ENCODE data around the gene TRAPPC4.
"Not testable (repeated sequence)": the region's sequence is repeated elsewhere in the genome, so short reads cannot be mapped to it uniquely, and the experiment has no call there.

The TRAPPC4 gene

DNA sequence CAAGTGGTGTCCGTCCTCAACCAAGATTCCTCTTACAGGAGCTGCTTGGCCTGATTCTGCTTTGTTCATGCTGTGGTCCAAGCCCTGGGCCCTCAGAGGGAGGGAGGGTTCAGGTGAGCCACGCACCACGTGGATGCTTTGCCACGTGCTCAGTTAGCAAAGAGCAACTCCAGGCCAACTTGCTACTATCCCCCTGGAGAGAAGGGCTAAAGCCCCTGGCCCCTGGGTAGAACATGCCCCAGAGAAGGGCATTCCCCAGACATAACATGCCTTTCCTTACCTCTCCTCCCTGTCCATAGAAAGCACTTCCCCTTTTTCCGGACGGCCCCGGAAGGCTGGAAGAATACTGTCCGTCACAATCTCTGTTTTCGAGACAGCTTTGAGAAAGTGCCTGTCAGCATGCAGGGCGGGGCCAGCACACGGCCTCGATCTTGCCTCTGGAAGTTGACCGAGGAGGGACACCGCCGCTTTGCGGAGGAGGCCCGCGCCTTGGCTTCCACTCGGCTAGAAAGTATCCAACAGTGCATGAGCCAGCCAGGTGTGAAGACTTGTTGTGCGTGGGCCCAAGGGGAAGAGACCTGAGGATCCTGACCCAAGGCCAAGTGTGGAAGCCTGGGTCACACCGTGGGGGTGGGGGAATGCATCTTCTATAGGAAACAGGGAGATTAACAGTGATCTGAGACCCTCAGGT, 38.2 kb upstream of the TRAPPC4 start:
- TF ChIP-seq, protein P1, sequence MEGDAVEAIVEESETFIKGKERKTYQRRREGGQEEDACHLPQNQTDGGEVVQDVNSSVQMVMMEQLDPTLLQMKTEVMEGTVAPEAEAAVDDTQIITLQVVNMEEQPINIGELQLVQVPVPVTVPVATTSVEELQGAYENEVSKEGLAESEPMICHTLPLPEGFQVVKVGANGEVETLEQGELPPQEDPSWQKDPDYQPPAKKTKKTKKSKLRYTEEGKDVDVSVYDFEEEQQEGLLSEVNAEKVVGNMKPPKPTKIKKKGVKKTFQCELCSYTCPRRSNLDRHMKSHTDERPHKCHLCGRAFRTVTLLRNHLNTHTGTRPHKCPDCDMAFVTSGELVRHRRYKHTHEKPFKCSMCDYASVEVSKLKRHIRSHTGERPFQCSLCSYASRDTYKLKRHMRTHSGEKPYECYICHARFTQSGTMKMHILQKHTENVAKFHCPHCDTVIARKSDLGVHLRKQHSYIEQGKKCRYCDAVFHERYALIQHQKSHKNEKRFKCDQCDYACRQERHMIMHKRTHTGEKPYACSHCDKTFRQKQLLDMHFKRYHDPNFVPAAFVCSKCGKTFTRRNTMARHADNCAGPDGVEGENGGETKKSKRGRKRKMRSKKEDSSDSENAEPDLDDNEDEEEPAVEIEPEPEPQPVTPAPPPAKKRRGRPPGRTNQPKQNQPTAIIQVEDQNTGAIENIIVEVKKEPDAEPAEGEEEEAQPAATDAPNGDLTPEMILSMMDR (IDR thresholded peaks at IDR 0.05; ENCODE audit: low read depth, low read length), result no peak
- Histone ChIP-seq H3K4me3 (ENCODE audit: low read depth, low read length) (no peak overlapping the region), H3K9me3 (ENCODE audit: severe bottlenecking) (no peaks in the 10 kb centered on the region), H3K27me3 (ENCODE audit: insufficient read depth, low read depth, severe bottlenecking) (no peaks in the 10 kb centered on the region), H3K36me3 (no peaks in the 10 kb centered on the region), H3K27ac (no peak overlapping the region)
- no peak for DNase-seq

DNA sequence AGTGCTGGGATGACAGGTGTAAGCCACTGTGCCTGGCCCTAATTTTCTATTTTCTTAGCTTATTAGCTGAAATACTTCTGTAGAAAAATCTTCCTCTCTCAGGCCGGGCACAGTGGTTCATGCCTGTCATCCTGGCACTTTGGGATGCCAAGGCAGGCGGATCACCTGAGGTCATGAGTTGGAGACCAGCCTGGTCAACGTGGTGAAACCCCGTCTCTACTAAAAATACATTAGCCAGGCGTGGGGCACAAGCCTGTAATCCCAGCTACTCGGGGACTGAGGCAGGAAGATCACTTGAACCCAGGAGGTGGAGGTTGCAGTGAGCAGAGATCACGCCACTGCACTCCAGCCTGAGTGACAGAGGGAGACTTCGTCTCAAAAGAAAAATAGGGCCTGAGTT, 34.2 kb upstream of the TRAPPC4 start:
- H3K9me3 ChIP-seq (ENCODE audit: severe bottlenecking); H3K36me3 ChIP-seq; DNase-seq; H3K4me3 ChIP-seq (ENCODE audit: low read depth, low read length); H3K27me3 ChIP-seq (ENCODE audit: insufficient read depth, low read depth, severe bottlenecking); H3K27ac ChIP-seq: not testable (repeated sequence)

DNA sequence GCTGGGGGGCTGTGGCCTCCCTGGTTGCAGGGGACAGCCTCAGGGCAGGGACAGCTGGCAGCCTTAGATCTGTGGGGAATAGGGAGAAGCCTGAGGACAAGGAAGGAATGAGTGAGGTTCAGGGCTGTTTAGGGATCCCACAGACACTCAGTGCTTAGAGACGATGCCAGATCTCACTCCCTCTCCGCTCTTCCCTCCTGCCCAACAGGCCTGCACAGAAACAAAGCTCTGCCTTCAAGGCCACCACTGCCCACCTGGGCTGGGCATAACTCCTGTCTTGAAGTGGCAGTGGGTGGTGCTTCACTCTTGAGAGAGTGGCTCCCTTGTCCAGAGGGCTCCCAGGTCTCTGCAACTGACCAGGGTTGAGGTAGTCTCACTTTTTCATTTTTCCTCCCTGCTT, 33.7 kb upstream of the TRAPPC4 start:
- Histone ChIP-seq H3K27me3 (ENCODE audit: insufficient read depth, low read depth, severe bottlenecking) (no peaks in the 10 kb centered on the region), H3K4me3 (ENCODE audit: low read depth, low read length) (no peak overlapping the region), H3K36me3 (no peaks in the 10 kb centered on the region), H3K27ac (no peak overlapping the region), H3K9me3 (ENCODE audit: severe bottlenecking) (no peaks in the 10 kb centered on the region)
- DNase-seq, result no peak
- TF ChIP-seq, protein P1 (IDR thresholded peaks at IDR 0.05; ENCODE audit: low read depth, low read length), result no peak

DNA sequence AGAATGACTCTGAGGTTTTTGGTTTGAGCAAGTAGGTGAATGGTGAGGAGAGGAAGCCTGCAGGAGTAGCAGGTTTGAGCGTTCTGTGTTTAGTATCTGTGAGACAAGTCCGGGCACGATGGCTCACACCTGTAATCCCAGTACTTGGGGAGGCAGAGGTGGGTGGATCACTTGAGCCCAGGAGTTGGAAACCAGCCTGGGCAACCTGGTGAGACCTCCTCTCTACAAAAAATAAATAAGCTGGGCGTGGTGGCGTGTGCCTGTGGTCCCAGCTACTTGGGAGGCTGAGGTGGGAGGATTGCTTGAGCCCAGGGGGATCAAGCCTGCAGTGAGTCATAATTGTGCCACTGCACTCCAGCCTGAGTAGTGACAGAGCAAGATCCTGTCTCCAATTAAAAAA, 30.3 kb upstream of the TRAPPC4 start:
- H3K4me3 ChIP-seq (ENCODE audit: low read depth, low read length), result no peak overlapping the region
- H3K36me3 ChIP-seq, result no peaks in the 10 kb centered on the region
- no peak overlapping the region for H3K27ac ChIP-seq
- peak; percentile 22 for DNase-seq
- H3K9me3 ChIP-seq (ENCODE audit: severe bottlenecking), result no peaks in the 10 kb centered on the region
- H3K27me3 ChIP-seq (ENCODE audit: insufficient read depth, low read depth, severe bottlenecking), result no peaks in the 10 kb centered on the region
- TF ChIP-seq, protein P1 (IDR thresholded peaks at IDR 0.05; ENCODE audit: low read depth, low read length), result no peak

DNA sequence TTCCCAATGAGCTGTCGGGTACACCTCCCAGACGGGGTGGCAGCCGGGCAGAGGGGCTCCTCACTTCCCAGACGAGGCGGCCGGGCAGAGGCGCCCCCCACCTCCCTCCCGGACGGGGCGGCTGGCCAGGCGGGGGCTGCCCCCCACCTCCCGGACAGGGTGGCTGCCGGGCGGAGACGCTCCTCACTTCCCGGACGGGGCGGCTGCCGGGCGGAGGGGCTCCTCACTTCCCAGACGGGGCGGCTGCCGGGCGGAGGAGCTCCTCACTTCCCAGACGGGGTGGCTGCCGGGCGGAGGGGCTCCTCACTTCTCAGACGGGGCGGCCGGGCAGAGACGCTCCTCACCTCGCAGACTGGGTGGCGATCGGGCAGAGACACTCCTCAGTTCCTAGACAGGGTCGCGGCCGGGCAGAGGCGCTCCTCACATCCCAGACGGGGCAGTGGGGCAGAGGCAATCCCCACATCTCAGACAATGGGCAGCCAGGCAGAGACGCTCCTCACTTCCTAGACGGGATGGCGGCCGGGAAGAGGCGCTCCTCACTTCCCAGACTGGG, 27.0 kb upstream of the TRAPPC4 start:
- H3K27me3 ChIP-seq (ENCODE audit: insufficient read depth, low read depth, severe bottlenecking); H3K27ac ChIP-seq; H3K36me3 ChIP-seq; H3K9me3 ChIP-seq (ENCODE audit: severe bottlenecking); DNase-seq; H3K4me3 ChIP-seq (ENCODE audit: low read depth, low read length): not testable (repeated sequence)

DNA sequence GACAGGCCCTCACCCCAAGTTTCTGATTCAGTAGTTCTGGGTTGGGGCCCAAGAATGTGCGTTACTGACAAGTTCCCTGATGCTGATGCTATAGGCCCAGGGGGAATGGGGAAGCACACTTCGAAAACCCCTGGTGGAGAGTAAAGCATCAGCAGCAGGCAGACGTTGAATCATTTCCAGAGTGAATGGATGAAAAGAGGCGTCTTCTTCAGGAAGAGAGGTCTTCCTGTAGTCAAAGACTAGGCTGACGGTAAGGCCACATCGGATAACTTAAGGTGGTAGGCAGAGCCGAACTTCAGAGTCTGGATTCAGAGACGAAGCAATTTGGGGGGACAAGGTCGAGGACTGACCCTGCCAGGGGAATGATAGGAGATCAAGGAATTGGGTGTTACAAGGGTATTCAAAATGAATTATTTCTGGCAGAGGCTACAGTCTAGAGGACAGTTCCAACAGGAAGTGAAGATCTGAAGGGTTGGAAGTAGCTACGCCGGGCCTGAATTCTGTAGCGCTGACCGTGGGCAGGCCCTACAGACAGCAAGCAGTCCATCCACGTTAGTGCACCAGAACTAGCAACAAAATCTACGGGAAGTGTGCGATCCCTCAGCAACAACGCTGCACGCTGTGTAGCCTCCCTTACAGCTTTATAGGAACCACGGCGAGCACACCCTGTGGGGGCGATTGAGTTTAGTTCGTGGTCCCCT, 21.5 kb upstream of the TRAPPC4 start:
- peaks cover 42% of the 10 kb centered on the region for H3K36me3 ChIP-seq
- no peak for DNase-seq
- TF ChIP-seq, protein P1 (IDR thresholded peaks at IDR 0.05; ENCODE audit: low read depth, low read length), result no peak
- H3K9me3 ChIP-seq (ENCODE audit: severe bottlenecking), result no peaks in the 10 kb centered on the region
- H3K4me3 ChIP-seq (ENCODE audit: low read depth, low read length), result peak overlapping the region; percentile 78
- H3K27ac ChIP-seq, result peak overlapping the region; percentile 71
- H3K27me3 ChIP-seq (ENCODE audit: insufficient read depth, low read depth, severe bottlenecking), result no peaks in the 10 kb centered on the region
